ENCODE measurements around the gene BLM.

- no peak for TF ChIP-seq GATA3 (IDR thresholded peaks at IDR 0.05; ENCODE audit: low read depth, low read length)
- TF ChIP-seq GATA2 (IDR thresholded peaks at IDR 0.05; ENCODE audit: low read depth, low read length), result no peak
Observed at GRCh38 chr15:90674476-90674875, 42.7 kb upstream of the BLM start.

Measured in SH-SY5Y (cell line).